ENCODE measurements around the gene SERP2. TPM values are rescaled to one million over a fixed set of nuclear protein-coding genes. Genes with fewer than 3 reads are reported as not detected.

Gene SERP2
- total and polyA plus RNA-seq, 9 of the 15 experiments (the other 6 are each of a cell fraction or from before 2014, with no cell fraction given): 0.13 TPM; not detected in 8

- no peak for TF ChIP-seq ZBTB49 (CRISPR knock-in tag; IDR thresholded peaks at IDR 0.05; ENCODE audit: borderline replicate concordance)
- TF ChIP-seq EWSR1 (IDR thresholded peaks at IDR 0.05; ENCODE audit: borderline replicate concordance, low read depth, partially characterized antibody): no peak
- no peak for TF ChIP-seq SREBF1 (IDR thresholded peaks at IDR 0.05; ENCODE audit: borderline replicate concordance, low read depth, low read length)
- no peak for TF ChIP-seq SMARCA5 (IDR thresholded peaks at IDR 0.05)
- TF ChIP-seq SMAD3 (CRISPR knock-in tag; conservative IDR thresholded peaks at IDR 0.05): no peak
- TF ChIP-seq CEBPB (tag; IDR thresholded peaks at IDR 0.05): no peak
- no peak for TF ChIP-seq ERF (CRISPR knock-in tag; IDR thresholded peaks at IDR 0.05)
- TF ChIP-seq MLX (CRISPR knock-in tag; conservative IDR thresholded peaks at IDR 0.05): no peak
- no peak for TF ChIP-seq JUNB (CRISPR knock-in tag; conservative IDR thresholded peaks at IDR 0.05)
- TF ChIP-seq SRSF9 (IDR thresholded peaks at IDR 0.05; ENCODE audit: borderline replicate concordance, low read depth, low read length): no peak
- TF ChIP-seq TCF7 (IDR thresholded peaks at IDR 0.05; ENCODE audit: borderline replicate concordance): no peak
- no peak for TF ChIP-seq THAP12 (CRISPR knock-in tag; IDR thresholded peaks at IDR 0.05)
- TF ChIP-seq ZNF584 (CRISPR knock-in tag; IDR thresholded peaks at IDR 0.05; ENCODE audit: low read depth): 0 out of 2 replicates have a peak, but pooled peaks have one; percentile 58
Measured at GRCh38 chr13:44397766-44398223, 24.2 kb downstream of the SERP2 start (continued).

Measured in K562 (cell line).